DMS153 treated with DMSO at 0.1 percent for 48 hours (cell line): ENCODE results near the gene PTPN12.
"Not testable (repeated sequence)": the region's sequence is repeated elsewhere in the genome, so short reads cannot be mapped to it uniquely, and the experiment has no call there.

ENCODE experiments used
- DNase-seq: peaks from one replicate; lab custom pipeline; 2025; ENCODE audit not compliant: unreplicated experiment; lab: John Stamatoyannopoulos, UW

PTPN12 gene

GRCh38 chr7:77537136-77537777, at the start of gene PTPN12:
PTPN12 (plus strand) TSS chr7:77537295; CDS start chr7:77537547, 252 bp downstream.
- DNase-seq: peak; percentile 65

- DNase-seq: no peak
Measured at GRCh38 chr7:77488986-77489385, 48.1 kb upstream of the PTPN12 start.

GRCh38 chr7:77497079-77497478, 40.0 kb upstream of the PTPN12 start:
- DNase-seq: peak; percentile 28

GRCh38 chr7:77498659-77499379, 38.3 kb upstream of the PTPN12 start:
- DNase-seq: no peak

- DNase-seq: no peak
Measured at GRCh38 chr7:77501192-77501515, 35.9 kb upstream of the PTPN12 start.

- DNase-seq: no peak
Measured at GRCh38 chr7:77504951-77505350, 32.1 kb upstream of the PTPN12 start.

GRCh38 chr7:77506899-77507298, 30.2 kb upstream of the PTPN12 start:
- no peak for DNase-seq

GRCh38 chr7:77513002-77513670, 24.0 kb upstream of the PTPN12 start:
- not testable (repeated sequence) for DNase-seq

- DNase-seq: no peak
Measured at GRCh38 chr7:77516085-77516484, 21.0 kb upstream of the PTPN12 start.

- no peak for DNase-seq
Measured at GRCh38 chr7:77520261-77520660, 16.8 kb upstream of the PTPN12 start.

- not testable (repeated sequence) for DNase-seq
Measured at GRCh38 chr7:77521537-77521936, 15.6 kb upstream of the PTPN12 start.

GRCh38 chr7:77524731-77525130, 12.4 kb upstream of the PTPN12 start:
- no peak for DNase-seq

- DNase-seq: no peak
Measured at GRCh38 chr7:77525231-77525630, 11.9 kb upstream of the PTPN12 start.

- no peak for DNase-seq
Measured at GRCh38 chr7:77528368-77528767, 8.7 kb upstream of the PTPN12 start.

- no peak for DNase-seq
Measured at GRCh38 chr7:77529279-77529678, 7.8 kb upstream of the PTPN12 start.

GRCh38 chr7:77531038-77531437, 6.1 kb upstream of the PTPN12 start:
- no peak for DNase-seq

GRCh38 chr7:77532247-77532646, 4.8 kb upstream of the PTPN12 start:
- DNase-seq: no peak

- not testable (repeated sequence) for DNase-seq
Measured at GRCh38 chr7:77532732-77533131, 4.4 kb upstream of the PTPN12 start.

- DNase-seq: not testable (repeated sequence)
Measured at GRCh38 chr7:77534046-77534445, 3.0 kb upstream of the PTPN12 start.

- DNase-seq: no peak
Measured at GRCh38 chr7:77536017-77536412, 1.1 kb upstream of the PTPN12 start.

- DNase-seq: peak; percentile 87
Measured at GRCh38 chr7:77536413-77537135, 521 bp upstream of the PTPN12 start.
